GM12892 (cell line): Measurements from ENCODE around the gene CSK.

ENCODE experiments used
- POLR2A ChIP-seq: IDR thresholded peaks from 2 replicates; pipeline ENCODE4 v1.6.1; 2011; ENCODE audit warnings: low read depth, low read length, control low read depth
- POLR2AphosphoS5 ChIP-seq: IDR thresholded peaks from 2 replicates; pipeline ENCODE4 v1.6.1; 2011; ENCODE audit warnings: low read depth, low read length, control low read depth
- TAF1 ChIP-seq: IDR thresholded peaks from 2 replicates; pipeline ENCODE4 v1.6.1; 2011; ENCODE audit warnings: low read depth, mild to moderate bottlenecking, control low read depth, low read length, borderline replicate concordance

DNA sequence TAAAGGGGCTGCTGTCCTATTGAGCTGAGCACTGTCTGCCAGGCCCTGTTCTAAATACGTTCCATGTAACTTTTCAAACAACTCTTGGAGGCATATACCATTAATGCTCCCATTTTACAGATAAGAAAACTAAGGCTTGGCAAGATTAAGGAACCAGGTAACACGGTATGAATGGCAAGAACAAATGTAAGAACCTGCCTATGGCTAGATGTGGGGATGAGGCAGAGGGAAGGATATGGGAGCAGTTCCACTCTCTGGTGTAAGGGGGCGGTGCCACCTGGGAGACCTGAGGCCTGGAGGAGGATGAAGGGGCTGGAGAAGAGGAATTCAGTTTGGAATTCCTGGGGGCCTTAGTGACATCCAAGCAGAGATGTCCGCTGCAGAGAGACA lies 27.0 kb downstream of the CSK start:
- no peak for TF ChIP-seq POLR2A
- no peak for TF ChIP-seq TAF1
- TF ChIP-seq POLR2AphosphoS5, result no peak
